HepG2 (cell line): ENCODE measurements around the gene NELFCD. TPM values are rescaled to one million over a fixed set of nuclear protein-coding genes. Genes with fewer than 3 reads are reported as not detected.
A peak's percentile ranks its signal among the peaks of the same experiment; 100 is the strongest.

Experiments used
- ATAD3A ChIP-seq: sonication (generic); formaldehyde crosslinking; IDR thresholded peaks from 2 replicates; pipeline ENCODE4 v1.4.0; 2020; ENCODE audit warnings: missing genetic modification reagents
- GATAD1 ChIP-seq: IDR thresholded peaks from 2 replicates; pipeline ENCODE4 v1.6.1; 2016; ENCODE audit warnings: missing genetic modification reagents, missing compliant biosample characterization
- MEIS1 ChIP-seq: sonication (generic); formaldehyde crosslinking; IDR thresholded peaks from 2 replicates; pipeline ENCODE4 v1.9.0; 2021; ENCODE audit warnings: mild to moderate bottlenecking, missing genetic modification reagents, moderate library complexity, borderline replicate concordance
- MIER3 ChIP-seq: IDR thresholded peaks from 2 replicates; pipeline ENCODE4 v1.6.1; 2016; ENCODE audit warnings: missing compliant biosample characterization, borderline replicate concordance
- TP53 ChIP-seq: sonication (generic); formaldehyde crosslinking; conservative IDR thresholded peaks from 2 replicates; pipeline ENCODE4 v1.4.0; 2020; ENCODE audit warnings: missing genetic modification reagents
- ZKSCAN1 ChIP-seq: fragments of 150-350 bp; IDR thresholded peaks from 2 replicates; pipeline ENCODE4 v1.6.1; 2014; ENCODE audit warnings: low read length
- ZNF337 ChIP-seq: sonication (generic); formaldehyde crosslinking; IDR thresholded peaks from 2 replicates; pipeline ENCODE4 v1.5.1; 2020; ENCODE audit warnings: missing genetic modification reagents, low read depth, mild to moderate bottlenecking, borderline replicate concordance
- ZNF619 ChIP-seq: sonication (generic); formaldehyde crosslinking; IDR thresholded peaks from 2 replicates; pipeline ENCODE4 v1.4.0; 2020; ENCODE audit warnings: mild to moderate bottlenecking, missing genetic modification reagents
- ZNF761 ChIP-seq: sonication (generic); formaldehyde crosslinking; conservative IDR thresholded peaks from 2 replicates; pipeline ENCODE4 v1.4.0; 2020; ENCODE audit warnings: mild to moderate bottlenecking, missing genetic modification reagents
- ZNF83 ChIP-seq: sonication (generic); formaldehyde crosslinking; IDR thresholded peaks from 2 replicates; pipeline ENCODE4 v1.4.0; 2020; ENCODE audit warnings: missing genetic modification reagents, mild to moderate bottlenecking, borderline replicate concordance
- polyA plus RNA-seq, 8 experiments: library from polyadenylated mRNA; depleted of rRNA in 3 of 8; stranded (reverse) in 7 of 8; unstranded in 1 of 8; fragments of >200 nt; fragmentation: Illumina TruSeq in 4 of 8; extraction: Trizol in 4 of 8; gene quantifications; 2 replicates each; pipeline versions ENCODE4 v1.2.1 to v1.2.3, GENCODE V29; 2011 to 2016; ENCODE audit warnings: low read depth in 4 of 8, missing spikeins in 1 of 8, mixed read lengths in 1 of 8; ENCODE audit not compliant: insufficient read depth in 1 of 8
- total RNA-seq, 5 experiments: library from RNA; depleted of rRNA; stranded (reverse); fragments of >200 nt; fragmentation: Illumina TruSeq; extraction: Trizol; gene quantifications; 2 replicates each; pipeline ENCODE4 v1.2.3, GENCODE V29; 2016; ENCODE audit warnings: low read depth in 1 of 5
- TF ChIP-seq, protein P1 (sequence below): sonication (generic); formaldehyde crosslinking; IDR thresholded peaks from 2 replicates; pipeline ENCODE4 v1.4.0; 2020; ENCODE audit warnings: mild to moderate bottlenecking, missing genetic modification reagents, borderline replicate concordance
- TF ChIP-seq, protein P2 (sequence below): sonication (generic); formaldehyde crosslinking; IDR thresholded peaks from 2 replicates; pipeline ENCODE4 v1.5.0; 2020; ENCODE audit warnings: mild to moderate bottlenecking, missing genetic modification reagents
- TF ChIP-seq, protein P3 (sequence below), 2 experiments: IDR thresholded peaks; 2 replicates each; pipeline ENCODE4 v1.6.1; 2011 to 2012; ENCODE audit warnings: low read length in 2 of 2, borderline replicate concordance in 1 of 2, low read depth in 1 of 2, mild to moderate bottlenecking in 1 of 2, moderate library complexity in 1 of 2
- TF ChIP-seq, protein P4 (sequence below): sonication (generic); formaldehyde crosslinking; IDR thresholded peaks from 2 replicates; pipeline ENCODE4 v1.5.0; 2020; ENCODE audit warnings: mild to moderate bottlenecking, missing genetic modification reagents, moderate library complexity

The NELFCD gene
- total and polyA plus RNA-seq, 2 of the 13 experiments (the other 11 are each of a cell fraction or from before 2014, with no cell fraction given): 159 to 203 TPM

DNA sequence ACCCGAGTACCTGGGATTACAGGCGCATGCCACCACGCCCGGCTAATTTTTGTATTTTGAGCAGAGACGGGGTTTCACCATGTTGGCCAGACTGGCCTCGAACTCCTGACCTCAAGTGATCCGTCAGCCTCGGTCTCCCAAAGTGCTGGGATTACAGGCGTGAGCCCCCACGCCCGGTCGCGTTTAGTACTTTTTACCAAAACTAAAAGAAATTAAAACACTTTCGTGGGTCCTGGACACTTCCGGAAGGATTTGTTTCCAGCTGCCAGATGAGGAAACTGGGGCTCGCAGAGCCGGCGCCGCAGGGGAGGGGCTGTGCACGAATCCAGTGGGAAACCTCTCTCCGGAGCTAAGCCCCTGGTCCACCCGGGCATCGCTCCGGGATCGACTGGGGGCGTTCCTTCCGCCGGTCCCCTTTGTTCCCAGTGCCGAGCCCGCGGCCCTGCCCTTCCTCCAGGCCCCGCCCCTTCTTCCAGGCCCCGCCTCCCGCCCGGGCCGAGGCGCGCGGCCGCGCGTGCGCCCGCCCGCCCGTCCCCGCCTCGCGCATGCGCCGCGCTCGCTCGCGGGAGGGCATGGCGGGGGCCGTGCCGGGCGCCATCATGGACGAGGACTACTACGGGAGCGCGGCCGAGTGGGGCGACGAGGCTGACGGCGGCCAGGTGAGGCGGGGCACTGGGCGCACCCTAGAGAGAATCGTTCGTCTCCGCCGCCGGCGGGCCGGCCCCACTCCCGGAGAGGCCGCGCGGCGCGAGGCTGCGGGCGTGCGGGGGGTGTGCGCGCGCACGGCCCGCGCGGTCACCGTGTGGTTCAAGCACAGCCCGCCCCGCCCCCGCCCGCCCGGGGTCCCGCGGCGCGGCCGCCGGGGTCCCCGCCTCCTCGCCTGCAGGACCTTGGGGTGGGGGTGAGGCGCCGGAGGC is at the start of gene NELFCD (continued):
- TF ChIP-seq, protein P1, sequence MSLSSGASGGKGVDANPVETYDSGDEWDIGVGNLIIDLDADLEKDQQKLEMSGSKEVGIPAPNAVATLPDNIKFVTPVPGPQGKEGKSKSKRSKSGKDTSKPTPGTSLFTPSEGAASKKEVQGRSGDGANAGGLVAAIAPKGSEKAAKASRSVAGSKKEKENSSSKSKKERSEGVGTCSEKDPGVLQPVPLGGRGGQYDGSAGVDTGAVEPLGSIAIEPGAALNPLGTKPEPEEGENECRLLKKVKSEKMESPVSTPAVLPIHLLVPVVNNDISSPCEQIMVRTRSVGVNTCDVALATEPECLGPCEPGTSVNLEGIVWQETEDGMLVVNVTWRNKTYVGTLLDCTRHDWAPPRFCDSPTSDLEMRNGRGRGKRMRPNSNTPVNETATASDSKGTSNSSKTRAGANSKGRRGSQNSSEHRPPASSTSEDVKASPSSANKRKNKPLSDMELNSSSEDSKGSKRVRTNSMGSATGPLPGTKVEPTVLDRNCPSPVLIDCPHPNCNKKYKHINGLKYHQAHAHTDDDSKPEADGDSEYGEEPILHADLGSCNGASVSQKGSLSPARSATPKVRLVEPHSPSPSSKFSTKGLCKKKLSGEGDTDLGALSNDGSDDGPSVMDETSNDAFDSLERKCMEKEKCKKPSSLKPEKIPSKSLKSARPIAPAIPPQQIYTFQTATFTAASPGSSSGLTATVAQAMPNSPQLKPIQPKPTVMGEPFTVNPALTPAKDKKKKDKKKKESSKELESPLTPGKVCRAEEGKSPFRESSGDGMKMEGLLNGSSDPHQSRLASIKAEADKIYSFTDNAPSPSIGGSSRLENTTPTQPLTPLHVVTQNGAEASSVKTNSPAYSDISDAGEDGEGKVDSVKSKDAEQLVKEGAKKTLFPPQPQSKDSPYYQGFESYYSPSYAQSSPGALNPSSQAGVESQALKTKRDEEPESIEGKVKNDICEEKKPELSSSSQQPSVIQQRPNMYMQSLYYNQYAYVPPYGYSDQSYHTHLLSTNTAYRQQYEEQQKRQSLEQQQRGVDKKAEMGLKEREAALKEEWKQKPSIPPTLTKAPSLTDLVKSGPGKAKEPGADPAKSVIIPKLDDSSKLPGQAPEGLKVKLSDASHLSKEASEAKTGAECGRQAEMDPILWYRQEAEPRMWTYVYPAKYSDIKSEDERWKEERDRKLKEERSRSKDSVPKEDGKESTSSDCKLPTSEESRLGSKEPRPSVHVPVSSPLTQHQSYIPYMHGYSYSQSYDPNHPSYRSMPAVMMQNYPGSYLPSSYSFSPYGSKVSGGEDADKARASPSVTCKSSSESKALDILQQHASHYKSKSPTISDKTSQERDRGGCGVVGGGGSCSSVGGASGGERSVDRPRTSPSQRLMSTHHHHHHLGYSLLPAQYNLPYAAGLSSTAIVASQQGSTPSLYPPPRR: peak; percentile 74; the same call in 1 of the 2 replicates
- TF ChIP-seq ZNF337 (CRISPR knock-in tag): 0 out of 2 replicates have a peak, but pooled peaks have one; percentile 40
- TF ChIP-seq ZNF761 (CRISPR knock-in tag): peak; percentile 67; the same call in 1 of the 2 replicates
- TF ChIP-seq ZNF619: no peak
- TF ChIP-seq GATAD1 (CRISPR knock-in tag): peak; percentile 56; the same call in 1 of the 2 replicates
- no peak for TF ChIP-seq ATAD3A (CRISPR knock-in tag)
- TF ChIP-seq, protein P2, sequence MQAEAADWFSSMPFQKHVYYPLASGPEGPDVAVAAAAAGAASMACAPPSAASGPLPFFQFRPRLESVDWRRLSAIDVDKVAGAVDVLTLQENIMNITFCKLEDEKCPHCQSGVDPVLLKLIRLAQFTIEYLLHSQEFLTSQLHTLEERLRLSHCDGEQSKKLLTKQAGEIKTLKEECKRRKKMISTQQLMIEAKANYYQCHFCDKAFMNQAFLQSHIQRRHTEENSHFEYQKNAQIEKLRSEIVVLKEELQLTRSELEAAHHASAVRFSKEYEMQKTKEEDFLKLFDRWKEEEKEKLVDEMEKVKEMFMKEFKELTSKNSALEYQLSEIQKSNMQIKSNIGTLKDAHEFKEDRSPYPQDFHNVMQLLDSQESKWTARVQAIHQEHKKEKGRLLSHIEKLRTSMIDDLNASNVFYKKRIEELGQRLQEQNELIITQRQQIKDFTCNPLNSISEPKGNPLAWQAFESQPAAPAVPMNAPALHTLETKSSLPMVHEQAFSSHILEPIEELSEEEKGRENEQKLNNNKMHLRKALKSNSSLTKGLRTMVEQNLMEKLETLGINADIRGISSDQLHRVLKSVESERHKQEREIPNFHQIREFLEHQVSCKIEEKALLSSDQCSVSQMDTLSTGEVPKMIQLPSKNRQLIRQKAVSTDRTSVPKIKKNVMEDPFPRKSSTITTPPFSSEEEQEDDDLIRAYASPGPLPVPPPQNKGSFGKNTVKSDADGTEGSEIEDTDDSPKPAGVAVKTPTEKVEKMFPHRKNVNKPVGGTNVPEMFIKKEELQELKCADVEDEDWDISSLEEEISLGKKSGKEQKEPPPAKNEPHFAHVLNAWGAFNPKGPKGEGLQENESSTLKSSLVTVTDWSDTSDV (CRISPR knock-in tag): no peak; the same call in 1 of the 2 replicates
- TF ChIP-seq, protein P3, sequence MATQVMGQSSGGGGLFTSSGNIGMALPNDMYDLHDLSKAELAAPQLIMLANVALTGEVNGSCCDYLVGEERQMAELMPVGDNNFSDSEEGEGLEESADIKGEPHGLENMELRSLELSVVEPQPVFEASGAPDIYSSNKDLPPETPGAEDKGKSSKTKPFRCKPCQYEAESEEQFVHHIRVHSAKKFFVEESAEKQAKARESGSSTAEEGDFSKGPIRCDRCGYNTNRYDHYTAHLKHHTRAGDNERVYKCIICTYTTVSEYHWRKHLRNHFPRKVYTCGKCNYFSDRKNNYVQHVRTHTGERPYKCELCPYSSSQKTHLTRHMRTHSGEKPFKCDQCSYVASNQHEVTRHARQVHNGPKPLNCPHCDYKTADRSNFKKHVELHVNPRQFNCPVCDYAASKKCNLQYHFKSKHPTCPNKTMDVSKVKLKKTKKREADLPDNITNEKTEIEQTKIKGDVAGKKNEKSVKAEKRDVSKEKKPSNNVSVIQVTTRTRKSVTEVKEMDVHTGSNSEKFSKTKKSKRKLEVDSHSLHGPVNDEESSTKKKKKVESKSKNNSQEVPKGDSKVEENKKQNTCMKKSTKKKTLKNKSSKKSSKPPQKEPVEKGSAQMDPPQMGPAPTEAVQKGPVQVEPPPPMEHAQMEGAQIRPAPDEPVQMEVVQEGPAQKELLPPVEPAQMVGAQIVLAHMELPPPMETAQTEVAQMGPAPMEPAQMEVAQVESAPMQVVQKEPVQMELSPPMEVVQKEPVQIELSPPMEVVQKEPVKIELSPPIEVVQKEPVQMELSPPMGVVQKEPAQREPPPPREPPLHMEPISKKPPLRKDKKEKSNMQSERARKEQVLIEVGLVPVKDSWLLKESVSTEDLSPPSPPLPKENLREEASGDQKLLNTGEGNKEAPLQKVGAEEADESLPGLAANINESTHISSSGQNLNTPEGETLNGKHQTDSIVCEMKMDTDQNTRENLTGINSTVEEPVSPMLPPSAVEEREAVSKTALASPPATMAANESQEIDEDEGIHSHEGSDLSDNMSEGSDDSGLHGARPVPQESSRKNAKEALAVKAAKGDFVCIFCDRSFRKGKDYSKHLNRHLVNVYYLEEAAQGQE (IDR thresholded peaks at IDR 0.05; ENCODE audit: borderline replicate concordance in 1 of 2, low read depth in 1 of 2, low read length in 2 of 2): peak in 1 of 2 experiments; percentile 3; a peak in 2 of 4 replicates
- peak; percentile 75; the same call in 1 of the 2 replicates for TF ChIP-seq TP53 (CRISPR knock-in tag)
- TF ChIP-seq MEIS1 (CRISPR knock-in tag): no peak
- TF ChIP-seq MIER3 (CRISPR knock-in tag): peak; percentile 65; the same call in 1 of the 2 replicates
- TF ChIP-seq, protein P4, sequence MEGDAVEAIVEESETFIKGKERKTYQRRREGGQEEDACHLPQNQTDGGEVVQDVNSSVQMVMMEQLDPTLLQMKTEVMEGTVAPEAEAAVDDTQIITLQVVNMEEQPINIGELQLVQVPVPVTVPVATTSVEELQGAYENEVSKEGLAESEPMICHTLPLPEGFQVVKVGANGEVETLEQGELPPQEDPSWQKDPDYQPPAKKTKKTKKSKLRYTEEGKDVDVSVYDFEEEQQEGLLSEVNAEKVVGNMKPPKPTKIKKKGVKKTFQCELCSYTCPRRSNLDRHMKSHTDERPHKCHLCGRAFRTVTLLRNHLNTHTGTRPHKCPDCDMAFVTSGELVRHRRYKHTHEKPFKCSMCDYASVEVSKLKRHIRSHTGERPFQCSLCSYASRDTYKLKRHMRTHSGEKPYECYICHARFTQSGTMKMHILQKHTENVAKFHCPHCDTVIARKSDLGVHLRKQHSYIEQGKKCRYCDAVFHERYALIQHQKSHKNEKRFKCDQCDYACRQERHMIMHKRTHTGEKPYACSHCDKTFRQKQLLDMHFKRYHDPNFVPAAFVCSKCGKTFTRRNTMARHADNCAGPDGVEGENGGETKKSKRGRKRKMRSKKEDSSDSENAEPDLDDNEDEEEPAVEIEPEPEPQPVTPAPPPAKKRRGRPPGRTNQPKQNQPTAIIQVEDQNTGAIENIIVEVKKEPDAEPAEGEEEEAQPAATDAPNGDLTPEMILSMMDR (CRISPR knock-in tag): peak; percentile 31; the same call in 1 of the 2 replicates
- TF ChIP-seq ZNF83 (CRISPR knock-in tag): no peak; the same call in 1 of the 2 replicates
- no peak for TF ChIP-seq ZKSCAN1
